K562 (cell line): ENCODE results near the gene LRRTM1. TPM values are rescaled to one million over a fixed set of nuclear protein-coding genes. Genes with fewer than 3 reads are reported as not detected.

Experiments
- CCNT2 ChIP-seq: IDR thresholded peaks from 2 replicates; pipeline ENCODE4 v1.6.1; 2011; ENCODE audit warnings: borderline replicate concordance, low read depth, mild to moderate bottlenecking, moderate library complexity, mixed read lengths, low read length; ENCODE audit not compliant: insufficient read length; ENCODE audit errors: extremely low read depth
- CGGBP1 ChIP-seq: fragments of 250-450 bp; sonication (Bioruptor Pico); IDR thresholded peaks from 2 replicates; pipeline ENCODE4 v1.9.0; 2021; ENCODE audit warnings: mild to moderate bottlenecking
- CHD2 ChIP-seq: IDR thresholded peaks from 2 replicates; pipeline ENCODE4 v1.6.1; 2011; ENCODE audit warnings: low read depth, low read length
- CLOCK ChIP-seq: fragments of 250-450 bp; sonication (Bioruptor Pico); IDR thresholded peaks from 2 replicates; pipeline ENCODE4 v1.4.0; 2020; ENCODE audit warnings: mild to moderate bottlenecking, moderate library complexity, borderline replicate concordance
- ETV6 ChIP-seq, 3 experiments: fragments of 150-350 bp in 1 of 3; sonication (generic) in 1 of 3; formaldehyde crosslinking in 1 of 3; IDR thresholded peaks; 2 replicates each; pipeline versions ENCODE4 v1.6.1 to v1.8.0; 2014 to 2022; ENCODE audit warnings: borderline replicate concordance in 2 of 3, low read depth in 2 of 3, antibody characterized with exemption in 1 of 3, low read length in 1 of 3, mild to moderate bottlenecking in 1 of 3, missing genetic modification reagents in 1 of 3
- EZH2 ChIP-seq: IDR thresholded peaks from 2 replicates; pipeline ENCODE4 v1.6.1; 2012; ENCODE audit warnings: low read depth, mild to moderate bottlenecking, inconsistent platforms, low read length, borderline replicate concordance
- KHSRP ChIP-seq: fragments of 450-650 bp; IDR thresholded peaks from 2 replicates; pipeline ENCODE4 v1.6.1; 2017
- NKRF ChIP-seq: fragments of 450-650 bp; IDR thresholded peaks from 2 replicates; pipeline ENCODE4 v1.6.1; 2016; ENCODE audit warnings: borderline replicate concordance
- POLR2AphosphoS2 ChIP-seq: IDR thresholded peaks from 2 replicates; pipeline ENCODE4 v1.6.1; 2012; ENCODE audit warnings: low read length, improper control_type of control experiment
- RB1 ChIP-seq: fragments of 450-650 bp; IDR thresholded peaks from 2 replicates; pipeline ENCODE4 v1.6.1; 2017; ENCODE audit warnings: low read depth, mild to moderate bottlenecking
- SAFB ChIP-seq: fragments of 200-400 bp; formaldehyde crosslinking; IDR thresholded peaks from 2 replicates; pipeline ENCODE4 v1.6.1; 2017; ENCODE audit warnings: low read depth, low read length, borderline replicate concordance
- SRSF7 ChIP-seq: fragments of 200-400 bp; formaldehyde crosslinking; optimal IDR thresholded peaks from 2 replicates; pipeline ENCODE3; 2017; ENCODE audit warnings: mild to moderate bottlenecking, low read depth, low read length
- ZFP1 ChIP-seq: fragments of 450-650 bp; formaldehyde crosslinking; IDR thresholded peaks from 2 replicates; pipeline ENCODE4 v1.4.0; 2020; ENCODE audit warnings: mild to moderate bottlenecking, mixed read lengths
- ZNF212 ChIP-seq: fragments of 450-650 bp; formaldehyde crosslinking; IDR thresholded peaks from 2 replicates; pipeline ENCODE4 v1.4.0; 2020; ENCODE audit warnings: mild to moderate bottlenecking
- ZNF511 ChIP-seq: sonication (generic); formaldehyde crosslinking; IDR thresholded peaks from 2 replicates; pipeline ENCODE4 v1.8.0; 2022; ENCODE audit warnings: mild to moderate bottlenecking, missing genetic modification reagents
- ZNF77 ChIP-seq: fragments of 250-450 bp; sonication (Bioruptor Pico); IDR thresholded peaks from 2 replicates; pipeline ENCODE4 v1.5.0; 2020
- polyA plus RNA-seq, 8 experiments: library from polyadenylated mRNA; depleted of rRNA in 4 of 8; stranded (reverse) in 5 of 8; unstranded in 3 of 8; fragments of >200 nt; fragmentation: Nextera tagmentation in 2 of 8; fragmentation: Illumina TruSeq in 1 of 8; extraction: Ambion mirVana in 2 of 8; extraction: Trizol in 1 of 8; gene quantifications; 2 replicates each; pipeline versions ENCODE4 v1.2.1 to v1.2.3, GENCODE V29; 2011 to 2014; ENCODE audit warnings: inconsistent platforms in 1 of 8, missing spikeins in 1 of 8
- total RNA-seq, 7 experiments: library from RNA; depleted of rRNA in 6 of 7; stranded (reverse); fragments of >200 nt in 6 of 7; fragmentation: Illumina TruSeq in 2 of 7; extraction: Trizol in 2 of 7; gene quantifications; 2 replicates each; pipeline versions ENCODE4 v1.2.1 to v1.2.3, GENCODE V29; 2011 to 2021; ENCODE audit warnings: low replicate concordance in 1 of 7

LRRTM1 gene
- total and polyA plus RNA-seq, 9 of the 15 experiments (the other 6 are each of a cell fraction or from before 2014, with no cell fraction given), result 0.07 to 0.33 (median 0.11) TPM; not detected in 6

- TF ChIP-seq CGGBP1 (CRISPR knock-in tag) (no peak), CHD2 (no peak), ZNF212 (CRISPR knock-in tag) (no peak), SAFB (no peak), CCNT2 (no peak), RB1 (no peak), SRSF7 (no peak), ZNF77 (CRISPR knock-in tag) (no peak), POLR2AphosphoS2 (no peak), NKRF (no peak), ZFP1 (CRISPR knock-in tag) (no peak), ETV6 (IDR thresholded peaks at IDR 0.05; ENCODE audit: borderline replicate concordance in 1 of 2, low read depth in 2 of 2, low read length in 1 of 2) (no peak), ETV6 (CRISPR knock-in tag; IDR thresholded peaks at IDR 0.05; ENCODE audit: borderline replicate concordance) (no peak), EZH2 (no peak), ZNF511 (no peak), CLOCK (CRISPR knock-in tag) (no peak), KHSRP (no peak)
Measured at GRCh38 chr2:80312282-80312839, 7.8 kb upstream of the LRRTM1 start (continued).
